HEK293 (cell line): Measurements from ENCODE around the gene CSHL1.
A peak's percentile ranks its signal among the peaks of the same experiment; 100 is the strongest.

Experiments
- CTCF ChIA-PET: fragments of 350-600 bp; formaldehyde crosslinking; extraction: SDS; loops from one replicate; lab custom pipeline; 2021; ENCODE audit warnings: antibody characterized with exemption; lab: Yijun Ruan, JAX
- POLR2A ChIA-PET: fragments of 300-600 bp; formaldehyde crosslinking; extraction: SDS; loops from one replicate; lab custom pipeline; 2020; ENCODE audit warnings: antibody characterized with exemption, inconsistent platforms; lab: Yijun Ruan, JAX
- H3K27ac ChIP-seq: fragments of 200-500 bp; sonication (Bioruptor generic); 2 replicates; pipeline ENCODE4 v1.5.1; 2014; ENCODE audit warnings: low read depth, low read length, control low read depth, inconsistent platforms; ENCODE audit errors: extremely low read depth
- H3K36me3 ChIP-seq, 2 experiments: fragments of 200-500 bp in 1 of 2; sonication (Bioruptor generic) in 1 of 2; 1 replicate in 1 of 2; 2 replicates in 1 of 2; pipeline ENCODE4 v1.5.1; 2014 to 2017; ENCODE audit warnings: inconsistent platforms in 2 of 2, low read length in 2 of 2; ENCODE audit not compliant: control insufficient read depth in 2 of 2, insufficient read depth in 1 of 2
- H3K4me1 ChIP-seq: fragments of 200-500 bp; sonication (Bioruptor generic); 2 replicates; pipeline ENCODE4 v1.5.1; 2014; ENCODE audit warnings: mild to moderate bottlenecking, low read length, inconsistent platforms; ENCODE audit not compliant: control insufficient read depth, insufficient read depth
- H3K4me3 ChIP-seq: 2 replicates; pipeline ENCODE4 v1.5.1; 2011; ENCODE audit warnings: low read depth, mild to moderate bottlenecking, control low read depth, low read length, moderate library complexity
- H3K9me3 ChIP-seq: fragments of 200-500 bp; sonication (Bioruptor generic); 2 replicates; pipeline ENCODE4 v1.5.1; 2014; ENCODE audit warnings: low read depth, low read length, inconsistent platforms; ENCODE audit not compliant: control insufficient read depth, insufficient read depth
- ATF2 ChIP-seq: fragments of 450-650 bp; formaldehyde crosslinking; IDR thresholded peaks from 2 replicates; pipeline ENCODE4 v1.5.1; 2016; ENCODE audit warnings: missing biosample characterization, missing genetic modification characterization, low read depth
- BCL11B ChIP-seq: fragments of 450-650 bp; formaldehyde crosslinking; IDR thresholded peaks from 2 replicates; pipeline ENCODE4 v1.5.1; 2016; ENCODE audit warnings: low read depth, missing biosample characterization, missing genetic modification characterization
- CTCF ChIP-seq: fragments of 450-650 bp; formaldehyde crosslinking; IDR thresholded peaks from 2 replicates; pipeline ENCODE4 v1.5.1; 2016; ENCODE audit warnings: missing biosample characterization, missing genetic modification characterization
- EGR2 ChIP-seq: fragments of 450-650 bp; formaldehyde crosslinking; IDR thresholded peaks from 2 replicates; pipeline ENCODE4 v1.5.1; 2016; ENCODE audit warnings: low read depth, missing biosample characterization, missing genetic modification characterization
- FEZF1 ChIP-seq: fragments of 450-650 bp; formaldehyde crosslinking; IDR thresholded peaks from 2 replicates; pipeline ENCODE4 v1.5.1; 2016; ENCODE audit warnings: missing biosample characterization, missing genetic modification characterization
- MYNN ChIP-seq: fragments of 450-650 bp; formaldehyde crosslinking; IDR thresholded peaks from 2 replicates; pipeline ENCODE4 v1.5.1; 2016; ENCODE audit warnings: missing biosample characterization, missing genetic modification characterization, borderline replicate concordance
- MZF1 ChIP-seq: fragments of 450-650 bp; formaldehyde crosslinking; IDR thresholded peaks from 2 replicates; pipeline ENCODE4 v1.5.1; 2017; ENCODE audit warnings: missing biosample characterization, missing genetic modification characterization, borderline replicate concordance
- SCRT1 ChIP-seq: fragments of 450-650 bp; formaldehyde crosslinking; IDR thresholded peaks from 2 replicates; pipeline ENCODE4 v1.5.1; 2016; ENCODE audit warnings: missing biosample characterization, missing genetic modification characterization, borderline replicate concordance
- YY2 ChIP-seq: fragments of 450-650 bp; formaldehyde crosslinking; IDR thresholded peaks from 2 replicates; pipeline ENCODE4 v1.5.1; 2016; ENCODE audit warnings: missing biosample characterization, missing genetic modification characterization
- ZBTB1 ChIP-seq: fragments of 450-650 bp; formaldehyde crosslinking; IDR thresholded peaks from 2 replicates; pipeline ENCODE4 v1.5.1; 2016; ENCODE audit warnings: missing biosample characterization, missing genetic modification characterization
- ZFP37 ChIP-seq: fragments of 450-650 bp; formaldehyde crosslinking; IDR thresholded peaks from 2 replicates; pipeline ENCODE4 v1.5.1; 2016; ENCODE audit warnings: missing biosample characterization, missing genetic modification characterization
- ZNF146 ChIP-seq: fragments of 450-650 bp; formaldehyde crosslinking; IDR thresholded peaks from 2 replicates; pipeline ENCODE4 v1.5.1; 2016; ENCODE audit warnings: missing biosample characterization, missing genetic modification characterization
- ZNF175 ChIP-seq: fragments of 450-650 bp; formaldehyde crosslinking; IDR thresholded peaks from 2 replicates; pipeline ENCODE4 v1.5.1; 2016; ENCODE audit warnings: missing biosample characterization, missing genetic modification characterization
- ZNF350 ChIP-seq: fragments of 450-650 bp; formaldehyde crosslinking; IDR thresholded peaks from 2 replicates; pipeline ENCODE4 v1.5.0; 2017; ENCODE audit warnings: missing biosample characterization, mild to moderate bottlenecking, missing genetic modification characterization
- ZNF398 ChIP-seq: fragments of 450-650 bp; formaldehyde crosslinking; IDR thresholded peaks from 2 replicates; pipeline ENCODE4 v1.5.1; 2017; ENCODE audit warnings: missing biosample characterization, missing genetic modification characterization
- ZNF513 ChIP-seq: fragments of 450-650 bp; IDR thresholded peaks from 2 replicates; pipeline ENCODE4 v1.5.1; 2018; ENCODE audit warnings: missing biosample characterization, missing genetic modification characterization
- ZNF558 ChIP-seq: fragments of 450-650 bp; formaldehyde crosslinking; IDR thresholded peaks from 2 replicates; pipeline ENCODE4 v1.5.1; 2016; ENCODE audit warnings: missing biosample characterization, missing genetic modification characterization
- ZNF623 ChIP-seq: fragments of 450-650 bp; formaldehyde crosslinking; IDR thresholded peaks from 2 replicates; pipeline ENCODE4 v1.5.1; 2016; ENCODE audit warnings: missing biosample characterization, missing genetic modification characterization
- ZNF843 ChIP-seq: fragments of 450-650 bp; formaldehyde crosslinking; IDR thresholded peaks from 2 replicates; pipeline ENCODE4 v1.5.1; 2016; ENCODE audit warnings: missing biosample characterization, missing genetic modification characterization
- TF ChIP-seq, protein P1 (sequence below): fragments of 450-650 bp; formaldehyde crosslinking; IDR thresholded peaks from 2 replicates; pipeline ENCODE4 v1.5.1; 2016; ENCODE audit warnings: missing biosample characterization, missing genetic modification characterization
- TF ChIP-seq, protein P2 (sequence below): fragments of 450-650 bp; formaldehyde crosslinking; IDR thresholded peaks from 2 replicates; pipeline ENCODE4 v1.5.1; 2016; ENCODE audit warnings: missing biosample characterization, missing genetic modification characterization

Gene CSHL1

DNA sequence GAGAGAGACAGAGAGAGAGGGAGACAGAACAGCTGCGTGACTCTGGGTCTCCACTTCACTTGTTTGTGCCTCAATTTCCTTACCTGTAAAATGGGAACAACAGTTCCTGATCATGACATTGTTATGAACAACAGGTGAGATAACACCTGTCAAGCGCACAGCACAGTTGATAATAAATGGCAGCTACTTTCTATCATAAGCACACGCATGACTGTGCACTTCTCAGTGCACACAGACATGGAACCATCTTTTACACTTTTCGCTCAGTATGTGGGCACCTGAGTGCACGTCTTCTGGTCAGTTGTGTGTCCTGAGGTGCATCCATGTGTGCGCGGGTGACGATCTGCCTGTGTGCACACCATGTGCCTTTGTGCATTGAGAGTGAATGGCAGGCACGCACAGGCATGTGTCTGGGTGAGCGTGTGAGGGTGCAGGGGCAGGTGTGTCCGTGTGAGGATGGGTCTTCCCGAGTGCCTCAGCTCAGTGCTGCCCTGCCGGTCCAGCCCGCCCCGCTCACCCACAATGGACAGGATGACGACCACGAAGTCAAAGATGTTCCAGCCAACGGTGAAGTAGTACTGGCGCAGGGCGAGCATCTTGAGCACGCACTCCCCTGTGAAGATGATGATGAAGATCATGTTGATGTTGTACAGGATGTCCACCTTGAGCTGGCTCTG is 31.4 kb upstream of the CSHL1 start:
- Histone ChIP-seq H3K9me3 (no peaks in the 10 kb centered on the region), H3K27ac (no peak overlapping the region), H3K4me3 (no peak overlapping the region)
- ChIA-PET CTCF (interaction anchor here (0.6 to 0.8 kb wide), 2 partner anchors 9 to 340 kb away, joined by 3 to 6 read pairs; no protein-coding TSS in a partner anchor), POLR2A (interaction anchor here (0.5 to 0.6 kb wide), 2 partner anchors 22 to 264 kb away, joined by 3 to 4 read pairs; no protein-coding TSS in a partner anchor)
- TF ChIP-seq ZNF513 (tag by site-specific recombination): peak; percentile 22; the same call in 1 of the 2 replicates
- no peak for TF ChIP-seq ZNF175 (tag by site-specific recombination)
- TF ChIP-seq, all 188 proteins: peak for 1
- Histone ChIP-seq H3K4me1 (no peaks in the 10 kb centered on the region), H3K36me3 (no peaks in the 10 kb centered on the region)

DNA sequence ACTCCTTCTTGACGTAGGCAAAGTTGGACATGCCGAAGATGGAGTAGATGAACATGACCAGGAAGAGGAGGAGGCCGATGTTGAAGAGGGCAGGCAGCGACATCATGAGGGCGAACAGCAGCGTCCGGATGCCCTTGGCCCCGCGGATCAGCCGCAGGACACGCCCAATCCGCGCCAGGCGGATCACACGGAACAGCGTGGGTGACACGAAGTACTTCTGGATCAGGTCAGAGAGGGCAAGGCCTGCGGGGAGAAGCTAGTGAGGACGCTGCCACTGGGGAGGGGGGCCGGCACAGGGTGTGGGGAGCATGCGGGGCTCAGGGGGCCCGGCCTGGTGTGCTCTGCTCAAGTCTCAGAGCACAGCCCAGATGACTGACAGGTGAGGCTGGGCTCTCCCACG is 30.7 kb upstream of the CSHL1 start:
- POLR2A ChIA-PET: interaction anchor here (0.6 kb wide), 1 partner anchor 264 kb away, joined by 4 read pairs; no protein-coding TSS in a partner anchor
- no peaks in the 10 kb centered on the region for H3K4me1 ChIP-seq
- CTCF ChIA-PET: interaction anchor here (0.8 kb wide), 2 partner anchors 9 to 22 kb away, joined by 3 read pairs; no protein-coding TSS in a partner anchor

GRCh38 chr17:63941162-63941561 is 30.1 kb upstream of the CSHL1 start:
- POLR2A ChIA-PET: no interaction called here
- TF ChIP-seq ATF2 (tag by site-specific recombination): no peak
- no peak for TF ChIP-seq CTCF (tag by site-specific recombination)
- TF ChIP-seq ZFP37: no peak
- no peak for TF ChIP-seq ZNF398 (tag by site-specific recombination)
- no peak for TF ChIP-seq BCL11B
- no peak for TF ChIP-seq ZNF350 (tag by site-specific recombination)
- TF ChIP-seq FEZF1 (tag by site-specific recombination): no peak
- TF ChIP-seq MYNN (tag by site-specific recombination): no peak
- TF ChIP-seq, protein P1, sequence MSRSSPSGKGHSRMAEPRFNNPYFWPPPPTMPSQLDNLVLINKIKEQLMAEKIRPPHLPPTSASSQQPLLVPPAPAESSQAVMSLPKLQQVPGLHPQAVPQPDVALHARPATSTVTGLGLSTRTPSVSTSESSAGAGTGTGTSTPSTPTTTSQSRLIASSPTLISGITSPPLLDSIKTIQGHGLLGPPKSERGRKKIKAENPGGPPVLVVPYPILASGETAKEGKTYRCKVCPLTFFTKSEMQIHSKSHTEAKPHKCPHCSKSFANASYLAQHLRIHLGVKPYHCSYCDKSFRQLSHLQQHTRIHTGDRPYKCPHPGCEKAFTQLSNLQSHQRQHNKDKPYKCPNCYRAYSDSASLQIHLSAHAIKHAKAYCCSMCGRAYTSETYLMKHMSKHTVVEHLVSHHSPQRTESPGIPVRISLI (tag by site-specific recombination): no peak
- TF ChIP-seq ZNF558: no peak
- no peak for TF ChIP-seq EGR2 (tag by site-specific recombination)
- TF ChIP-seq SCRT1 (tag by site-specific recombination): no peak
- TF ChIP-seq MZF1: no peak

More for the DNA sequence above, 30.7 kb upstream of the CSHL1 start:
- TF ChIP-seq YY2 (tag by site-specific recombination) (no peak), ZBTB1 (no peak), ZNF146 (tag by site-specific recombination) (no peak), ZNF623 (tag by site-specific recombination) (no peak), ZNF843 (tag by site-specific recombination) (no peak)
- TF ChIP-seq, protein P2, sequence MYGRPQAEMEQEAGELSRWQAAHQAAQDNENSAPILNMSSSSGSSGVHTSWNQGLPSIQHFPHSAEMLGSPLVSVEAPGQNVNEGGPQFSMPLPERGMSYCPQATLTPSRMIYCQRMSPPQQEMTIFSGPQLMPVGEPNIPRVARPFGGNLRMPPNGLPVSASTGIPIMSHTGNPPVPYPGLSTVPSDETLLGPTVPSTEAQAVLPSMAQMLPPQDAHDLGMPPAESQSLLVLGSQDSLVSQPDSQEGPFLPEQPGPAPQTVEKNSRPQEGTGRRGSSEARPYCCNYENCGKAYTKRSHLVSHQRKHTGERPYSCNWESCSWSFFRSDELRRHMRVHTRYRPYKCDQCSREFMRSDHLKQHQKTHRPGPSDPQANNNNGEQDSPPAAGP (tag by site-specific recombination): no peak
- TF ChIP-seq, all 188 proteins: peak for 0
- Histone ChIP-seq H3K9me3 (no peaks in the 10 kb centered on the region), H3K4me3 (no peak overlapping the region), H3K36me3 (no peaks in the 10 kb centered on the region), H3K27ac (no peak overlapping the region)

More at GRCh38 chr17:63941162-63941561, 30.1 kb upstream of the CSHL1 start:
- Histone ChIP-seq H3K36me3 (no peaks in the 10 kb centered on the region), H3K4me3 (no peak overlapping the region), H3K27ac (no peak overlapping the region), H3K4me1 (no peaks in the 10 kb centered on the region), H3K9me3 (no peaks in the 10 kb centered on the region)
- CTCF ChIA-PET: interaction anchor here (0.6 to 0.8 kb wide), 2 partner anchors 22 to 340 kb away, joined by 3 read pairs; no protein-coding TSS in a partner anchor
